ENCODE results near the gene OR10A3. TPM values are rescaled to one million over a fixed set of nuclear protein-coding genes. Genes with fewer than 3 reads are reported as not detected.

The OR10A3 gene
- total and polyA plus RNA-seq, 2 of the 8 experiments (the other 6 are each of a cell fraction or from before 2014, with no cell fraction given), result not detected

GRCh38 chr11:7927635-7928034, 13.9 kb downstream of the OR10A3 start:
- no peak overlapping the region for H3K27ac ChIP-seq (ENCODE audit: low read depth, low read length)
- H4K20me1 ChIP-seq (replicated peaks in 1 of 2; ENCODE audit: control insufficient read depth in 1 of 2, insufficient read depth in 2 of 2, low read length in 2 of 2), result no peaks in the 10 kb centered on the region
- no peak overlapping the region for H2BK15ac ChIP-seq (ENCODE audit: low read length)
- H2AK5ac ChIP-seq (ENCODE audit: low read depth, low read length), result no peak overlapping the region
- no peak for DNase-seq (ENCODE audit: low read depth in 1 of 2, low spot score in 2 of 2)
- no peak overlapping the region for H2AFZ ChIP-seq (ENCODE audit: low read length)
- 97% methylated on average over 6 of the region's 6 CpGs; no CpG with 5 or more reads in 1 of the 2 experiments for WGBS, 2 experiments (ENCODE audit: extremely low coverage in 1 of 2, insufficient coverage in 1 of 2, insufficient read length in 1 of 2, insufficient replicate concordance in 2 of 2, low coverage in 1 of 2, low lambda C conversion rate in 2 of 2, missing lambda C conversion rate in 1 of 2)
- no peak overlapping the region for H3K9ac ChIP-seq (replicated peaks in 1 of 4; ENCODE audit: extremely low read depth in 1 of 4, low read depth in 3 of 4, low read length in 3 of 4)
- no peak overlapping the region for H4K5ac ChIP-seq (ENCODE audit: insufficient read length, low read depth, low read length)
- H3K4me1 ChIP-seq (replicated peaks in 1 of 4; ENCODE audit: control insufficient read depth in 3 of 4, insufficient read depth in 4 of 4, low read length in 3 of 4), result no peaks in the 10 kb centered on the region
- H3K14ac ChIP-seq (ENCODE audit: insufficient read length), result peak overlapping the region; percentile 42
- H3K23me2 ChIP-seq (ENCODE audit: low read depth, low read length), result no peaks in the 10 kb centered on the region
- H3K36me3 ChIP-seq (ENCODE audit: control insufficient read depth in 2 of 4, insufficient read depth in 4 of 4, low read length in 3 of 4), result no peaks in the 10 kb centered on the region
- no peak overlapping the region for H3K56ac ChIP-seq (replicated peaks; ENCODE audit: insufficient read length, low read depth, low read length)
- H4K91ac ChIP-seq (replicated peaks; ENCODE audit: insufficient read length, low read length), result no peak overlapping the region
- no peaks in the 10 kb centered on the region; a peak in 1 of 7 replicates for H3K27me3 ChIP-seq (replicated peaks in 1 of 4; ENCODE audit: control insufficient read depth in 3 of 4, extremely low read depth in 1 of 4, insufficient read depth in 3 of 4, low read length in 3 of 4)
- POLR2A ChIA-PET (ENCODE audit: partially characterized antibody), result no interaction called here
- no peak overlapping the region for H2BK120ac ChIP-seq (replicated peaks; ENCODE audit: low read depth, low read length)
- no peaks in the 10 kb centered on the region for H3K79me2 ChIP-seq (ENCODE audit: control insufficient read depth in 1 of 2, insufficient read depth in 2 of 2, low read length in 2 of 2)
- H2BK12ac ChIP-seq (ENCODE audit: low read depth, low read length), result no peak overlapping the region
- CTCF ChIA-PET (ENCODE audit: partially characterized antibody), result no interaction called here
- no peak for FAIRE-seq
- no peak overlapping the region for H2BK5ac ChIP-seq (ENCODE audit: low read depth, low read length)
- TF ChIP-seq MAX (IDR thresholded peaks at IDR 0.05), result no peak
- no peak for TF ChIP-seq SIX5 (IDR thresholded peaks at IDR 0.05; ENCODE audit: low read depth, low read length)
- no peak for TF ChIP-seq EP300 (IDR thresholded peaks at IDR 0.05; ENCODE audit: borderline replicate concordance in 1 of 2, low read depth in 2 of 2, low read length in 2 of 2)
- no peak for TF ChIP-seq HDAC2 (IDR thresholded peaks at IDR 0.05; ENCODE audit: borderline replicate concordance in 1 of 2, low read depth in 2 of 2, low read length in 2 of 2)
- no peak for TF ChIP-seq TAF1 (IDR thresholded peaks at IDR 0.05; ENCODE audit: low read depth, low read length)
- no peak for TF ChIP-seq GABPA (IDR thresholded peaks at IDR 0.05; ENCODE audit: borderline replicate concordance, insufficient read depth, low read length)
- no peak for TF ChIP-seq CREB1 (IDR thresholded peaks at IDR 0.05)
- TF ChIP-seq BCL11A (IDR thresholded peaks at IDR 0.05; ENCODE audit: low read depth in 2 of 2, low read length in 2 of 2), result no peak
- no peak overlapping the region for H2BK20ac ChIP-seq (ENCODE audit: low read length)
- no peaks in the 10 kb centered on the region for H3K9me3 ChIP-seq (ENCODE audit: insufficient read depth in 2 of 2, low read depth in 1 of 2, low read length in 1 of 2)
- H3K23ac ChIP-seq (ENCODE audit: insufficient read length), result no peak overlapping the region
- H3K4ac ChIP-seq (replicated peaks; ENCODE audit: insufficient read length, low read depth, low read length), result no peak overlapping the region
- no peak overlapping the region for H3K4me3 ChIP-seq (ENCODE audit: extremely low read depth in 1 of 4, insufficient read depth in 2 of 4, low read depth in 3 of 4, low read length in 4 of 4)
- H3K79me1 ChIP-seq (ENCODE audit: low read depth, low read length), result no peaks in the 10 kb centered on the region
- no peak overlapping the region for H3K4me2 ChIP-seq (ENCODE audit: insufficient read depth in 1 of 2, low read depth in 2 of 2, low read length in 2 of 2)
- no peak overlapping the region for H4K8ac ChIP-seq (ENCODE audit: extremely low read depth, insufficient read depth, low read length)
- H3K18ac ChIP-seq (ENCODE audit: extremely low read depth, low read length), result no peak overlapping the region

Data from H1 (cell line).